MV-4-11 (cell line): ENCODE measurements around the gene VAPB.

Source experiments
- DNase-seq: peaks from one replicate; lab custom pipeline; 2025; lab: John Stamatoyannopoulos, UW

VAPB gene

DNA sequence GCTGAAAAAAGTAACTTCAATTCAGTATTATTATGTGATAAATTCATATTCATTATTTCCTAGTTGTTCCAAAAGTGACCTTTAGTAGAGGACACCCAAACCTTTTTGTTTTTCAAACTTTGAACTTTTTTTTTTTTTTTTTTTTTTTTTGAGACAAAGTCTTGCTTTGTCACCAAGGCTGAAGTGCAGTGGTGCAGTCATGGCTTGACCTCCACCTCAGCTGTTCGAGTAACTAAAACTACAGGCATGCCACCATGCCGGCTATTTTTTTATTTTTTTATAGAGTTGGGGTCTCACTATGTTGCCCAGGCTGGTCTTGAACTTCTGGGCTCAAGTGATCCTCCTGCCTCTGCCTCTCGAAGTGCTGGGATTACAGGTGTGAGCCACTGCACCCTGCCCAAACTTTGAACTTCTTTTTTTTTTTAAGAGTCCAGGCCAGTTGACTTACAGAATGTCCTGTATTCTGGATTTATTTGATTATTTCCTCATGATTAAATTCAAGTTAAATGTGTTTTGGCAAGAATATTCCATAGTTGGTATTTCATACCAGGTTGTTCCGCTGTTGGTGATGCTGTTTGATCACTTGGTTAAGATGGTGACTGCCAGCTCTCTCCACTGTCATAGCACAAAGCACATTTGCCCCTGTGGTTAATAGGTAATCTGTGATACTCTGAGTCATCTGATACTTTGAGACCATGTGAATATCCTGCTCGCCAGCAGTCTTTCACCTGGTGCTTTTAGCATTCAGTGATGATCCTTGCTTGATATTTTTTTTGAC lies 48.0 kb downstream of the VAPB start:
- no peak for DNase-seq

GRCh38 chr20:58438970-58439808 lies 50.2 kb downstream of the VAPB start:
- peak; percentile 2 for DNase-seq

DNA sequence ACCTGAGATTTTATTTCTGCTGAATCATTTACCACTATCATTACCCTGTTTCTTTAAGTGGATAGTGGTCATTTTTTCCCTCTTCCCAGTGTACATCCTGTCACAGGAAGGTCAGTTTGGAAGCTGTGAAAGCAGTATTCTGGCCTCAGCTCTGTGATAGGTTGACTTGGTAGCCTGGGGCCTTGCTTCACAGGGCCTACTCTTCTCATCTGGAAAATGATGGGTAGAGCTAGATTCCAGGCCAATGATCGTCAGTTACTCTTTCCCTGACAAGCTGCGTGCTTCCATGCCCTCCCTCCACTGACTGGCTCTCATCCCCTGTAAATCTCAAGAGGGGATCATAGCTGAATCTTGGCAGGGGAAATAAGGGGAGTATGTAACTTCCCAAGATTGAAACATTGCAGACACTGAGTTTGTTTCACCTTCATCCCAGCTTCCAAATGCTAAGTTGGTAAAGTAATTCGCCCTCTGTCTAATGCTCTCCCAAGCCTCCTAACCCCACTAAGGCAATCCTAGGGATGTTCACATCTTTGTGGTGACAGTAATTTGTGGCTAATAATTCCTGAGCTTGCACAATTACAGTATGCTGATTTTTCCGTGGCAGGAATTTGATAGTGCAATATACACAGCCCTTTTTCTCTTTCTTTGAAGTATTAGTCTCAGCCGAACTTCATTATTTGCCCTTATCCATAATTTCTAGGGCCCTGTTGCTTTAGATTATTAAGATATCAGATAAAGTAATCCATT lies 51.2 kb downstream of the VAPB start:
- no peak for DNase-seq

DNA sequence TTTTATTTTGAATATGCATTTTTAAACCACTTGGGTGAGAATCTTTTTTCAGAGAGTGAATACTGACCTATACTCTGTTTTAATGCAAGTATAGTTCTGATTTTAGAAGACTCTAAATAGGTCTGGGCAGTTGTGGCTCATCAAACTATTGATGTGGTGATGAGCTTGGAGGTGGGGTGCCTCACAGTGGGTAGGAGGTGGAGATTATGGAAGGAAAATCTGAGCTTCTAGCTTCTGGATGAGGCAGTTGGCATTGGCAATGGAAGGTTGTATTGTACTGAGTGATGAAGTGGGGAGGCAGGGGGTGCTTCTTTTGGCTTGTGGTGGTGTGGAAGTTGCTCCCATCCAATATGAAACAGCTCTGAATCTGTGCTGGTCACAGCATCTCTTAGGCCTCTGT lies 52.7 kb downstream of the VAPB start:
- no peak for DNase-seq

DNA sequence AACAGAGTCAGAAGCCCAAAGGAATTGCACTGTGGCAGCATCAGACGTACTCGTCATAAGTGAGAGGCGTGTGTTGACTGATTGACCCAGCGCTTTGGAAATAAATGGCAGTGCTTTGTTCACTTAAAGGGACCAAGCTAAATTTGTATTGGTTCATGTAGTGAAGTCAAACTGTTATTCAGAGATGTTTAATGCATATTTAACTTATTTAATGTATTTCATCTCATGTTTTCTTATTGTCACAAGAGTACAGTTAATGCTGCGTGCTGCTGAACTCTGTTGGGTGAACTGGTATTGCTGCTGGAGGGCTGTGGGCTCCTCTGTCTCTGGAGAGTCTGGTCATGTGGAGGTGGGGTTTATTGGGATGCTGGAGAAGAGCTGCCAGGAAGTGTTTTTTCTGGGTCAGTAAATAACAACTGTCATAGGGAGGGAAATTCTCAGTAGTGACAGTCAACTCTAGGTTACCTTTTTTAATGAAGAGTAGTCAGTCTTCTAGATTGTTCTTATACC lies 55.8 kb downstream of the VAPB start:
- DNase-seq: no peak

- no peak for DNase-seq
Measured at GRCh38 chr20:58446264-58446959, 57.4 kb downstream of the VAPB start.

DNA sequence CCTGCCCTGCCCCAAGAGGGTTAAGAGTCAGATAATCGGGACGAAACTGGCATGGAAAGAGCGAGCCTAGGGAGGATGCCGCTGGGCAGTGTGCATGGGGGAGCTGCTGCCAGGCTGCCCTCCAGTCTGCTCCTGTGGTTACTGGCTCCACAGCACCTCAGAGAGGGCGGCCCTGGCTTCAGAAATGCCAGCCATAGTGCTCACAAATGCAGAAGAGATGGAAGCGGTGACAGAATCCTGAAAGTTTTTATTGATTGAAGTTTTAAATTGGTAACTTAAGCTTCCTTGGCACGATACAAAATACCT lies 57.9 kb downstream of the VAPB start:
- no peak for DNase-seq

- DNase-seq: peak; percentile 11
Measured at GRCh38 chr20:58447511-58448391, 58.7 kb downstream of the VAPB start.

GRCh38 chr20:58448958-58449357 lies 59.9 kb downstream of the VAPB start:
- DNase-seq: no peak

GRCh38 chr20:58449681-58450221 lies 60.7 kb downstream of the VAPB start:
- no peak for DNase-seq

DNA sequence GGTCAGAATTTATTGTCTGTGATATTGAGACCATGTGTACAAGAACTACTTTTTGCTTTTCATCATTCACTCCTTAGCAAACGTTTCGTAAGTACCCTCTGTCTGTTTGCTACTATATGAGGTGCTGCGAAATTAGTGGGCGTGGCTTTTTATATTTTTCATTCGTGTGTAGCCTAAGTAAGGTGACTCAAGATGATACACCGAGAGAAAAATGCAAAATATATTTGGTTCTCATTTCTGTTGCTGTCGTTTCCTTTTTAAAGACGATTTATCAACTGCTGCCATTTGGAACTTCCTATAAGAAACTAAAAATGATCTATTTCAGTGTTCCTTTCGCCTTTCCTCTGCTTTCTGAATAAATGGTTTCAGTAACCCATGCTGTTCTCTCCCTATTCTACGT lies 61.2 kb downstream of the VAPB start:
- peak; percentile 58 for DNase-seq

- no peak for DNase-seq
Measured at GRCh38 chr20:58452667-58453255, 63.7 kb downstream of the VAPB start.

DNA sequence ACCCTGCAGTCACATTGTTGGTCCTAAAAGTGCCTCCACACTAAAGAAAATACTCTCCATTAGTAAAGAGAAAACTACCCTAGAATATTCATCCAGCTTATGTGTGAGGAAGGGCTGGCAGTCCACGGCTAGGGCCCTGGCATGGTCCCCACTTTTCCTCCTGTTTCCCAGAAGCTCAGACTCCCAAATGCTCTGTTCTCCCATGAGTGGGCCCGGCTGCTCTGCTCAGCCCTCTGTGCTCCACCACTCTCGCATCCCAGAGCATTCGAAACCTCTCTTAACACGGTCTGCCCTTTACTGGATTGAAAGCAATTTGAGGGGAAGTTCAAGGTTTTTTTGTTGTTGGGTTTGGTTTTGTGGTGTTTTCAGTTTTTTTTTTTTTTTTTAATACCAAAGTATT lies 64.4 kb downstream of the VAPB start:
- peak; percentile 30 for DNase-seq

GRCh38 chr20:58454460-58454859 lies 65.4 kb downstream of the VAPB start:
- DNase-seq: no peak

DNA sequence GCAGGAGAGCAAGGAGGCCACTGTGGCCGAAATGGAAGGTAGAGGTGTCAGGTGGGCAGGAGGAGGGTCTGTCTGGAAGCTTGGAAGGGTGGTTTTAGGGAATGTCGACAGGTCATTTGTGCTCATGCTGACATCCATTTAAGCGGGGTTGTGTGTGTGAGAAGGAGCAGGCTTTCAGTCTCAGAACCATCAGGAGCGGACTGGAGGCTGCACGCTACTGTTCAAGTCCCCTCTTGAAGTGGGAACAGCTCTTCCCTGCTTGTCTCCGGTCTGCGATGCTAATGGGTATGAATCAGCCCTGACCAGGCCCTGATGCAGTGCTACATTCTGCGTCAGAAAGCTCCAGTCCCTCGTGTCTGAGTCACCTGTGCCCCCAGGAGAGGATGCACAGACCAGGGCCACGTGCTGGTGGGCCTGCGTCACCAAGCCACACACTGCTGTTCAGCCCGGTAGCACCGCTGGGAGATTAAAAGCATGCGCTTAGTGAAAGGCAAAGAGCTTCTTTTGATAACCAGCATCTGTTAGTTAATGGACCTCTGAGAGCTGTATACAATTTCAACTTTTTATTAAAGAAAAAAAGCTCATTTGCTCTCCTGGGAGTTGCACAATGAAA lies 68.2 kb downstream of the VAPB start:
- no peak for DNase-seq

GRCh38 chr20:58458342-58459057 lies 69.5 kb downstream of the VAPB start:
- peak; percentile 93 for DNase-seq

GRCh38 chr20:58459058-58459750 lies 70.2 kb downstream of the VAPB start:
- DNase-seq: peak; percentile 11

- DNase-seq: no peak
Measured at GRCh38 chr20:58461104-58461503, 72.1 kb downstream of the VAPB start.

DNA sequence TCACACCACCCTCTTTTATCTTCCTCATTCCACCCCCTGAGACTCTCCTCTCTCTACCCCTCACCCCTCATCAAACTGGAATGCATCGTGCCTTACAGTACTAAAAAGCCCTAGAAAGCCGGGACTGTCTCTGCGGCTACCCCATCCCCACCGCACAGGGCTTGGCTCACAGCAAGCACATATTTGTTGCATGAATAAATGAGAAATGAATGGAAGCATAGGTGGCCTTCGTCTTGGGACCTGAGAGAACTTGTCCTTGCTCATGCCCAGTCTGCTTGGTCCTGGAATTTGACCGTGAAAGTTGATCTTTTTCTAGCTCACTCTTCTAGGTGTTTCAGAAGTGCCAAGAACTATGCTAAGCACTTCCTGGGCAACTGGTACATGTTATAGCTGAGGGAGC lies 72.9 kb downstream of the VAPB start:
- DNase-seq: no peak
